ENCODE results near the gene CCDC196. TPM values are rescaled to one million over a fixed set of nuclear protein-coding genes. Genes with fewer than 3 reads are reported as not detected.

The CCDC196 gene
- total RNA-seq, 1 experiment from 2014 or later = not detected

DNA sequence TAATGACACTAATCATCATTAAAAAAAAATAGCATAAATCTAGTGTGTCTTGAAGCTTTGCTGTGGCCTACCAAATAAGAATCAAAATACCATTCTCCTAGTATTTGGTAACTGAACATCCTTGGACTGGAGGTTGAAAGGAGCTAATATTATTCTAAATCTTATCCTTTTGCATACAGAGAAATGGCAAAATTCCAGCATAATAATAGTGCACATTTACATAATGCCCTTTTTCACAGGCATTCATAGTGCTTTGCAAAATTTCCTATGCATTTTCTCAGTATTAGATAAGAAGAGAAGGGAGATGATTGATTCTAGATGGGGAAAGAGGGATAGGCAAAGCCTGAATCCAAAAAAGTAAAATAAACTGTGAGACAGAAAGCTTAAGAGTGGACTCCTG, 13.9 kb upstream of the CCDC196 start:
- no peaks in the 10 kb centered on the region for H4K20me1 ChIP-seq (ENCODE audit: control insufficient read depth, insufficient read depth, insufficient read length)

More for the DNA sequence above, 13.9 kb upstream of the CCDC196 start:
- H2AFZ ChIP-seq (ENCODE audit: low read length) = no peak overlapping the region
- no peak overlapping the region for H2BK12ac ChIP-seq (ENCODE audit: insufficient read length, low read depth, low read length)
- no peak overlapping the region for H3T11ph ChIP-seq (ENCODE audit: low read length)
- Mint-ChIP-seq H3K4me3 (no peak overlapping the region), H3K36me3 (ENCODE audit: insufficient read depth in 1 of 3, low read depth in 3 of 3) (peaks cover 8 to 21% (median 21%) of the 10 kb centered on the region in 3 experiments; a peak in 6 of 7 replicates), H3K27me3 (ENCODE audit: low read depth) (no peaks in the 10 kb centered on the region), H3K9me3 (peaks cover 46 to 53% of the 10 kb centered on the region in 2 experiments), H3K27ac (no peak overlapping the region), H3K4me1 (no peaks in the 10 kb centered on the region)
- peaks cover 6% of the 10 kb centered on the region for H3K9me3 ChIP-seq (ENCODE audit: control insufficient read depth, low read depth, low read length)
- no peak overlapping the region for H3K4me2 ChIP-seq (ENCODE audit: insufficient read depth, insufficient read length, low read length)
- H3K4ac ChIP-seq (ENCODE audit: low read depth, low read length) = no peak overlapping the region
- no peak overlapping the region for H3K9ac ChIP-seq (ENCODE audit: extremely low read depth, insufficient read length, low read length)
- DNase-seq = no peak
- H3K79me2 ChIP-seq (ENCODE audit: insufficient read depth, low read length) = no peaks in the 10 kb centered on the region
- H3K4me1 ChIP-seq (ENCODE audit: insufficient read depth, low read length) = no peaks in the 10 kb centered on the region
- no peak overlapping the region for H2BK5ac ChIP-seq (ENCODE audit: insufficient read length, low read length)
- no peak overlapping the region for H3K14ac ChIP-seq (ENCODE audit: insufficient read depth, low read length)
- H3K56ac ChIP-seq (ENCODE audit: insufficient read length, low read depth, low read length) = no peak overlapping the region
- no peaks in the 10 kb centered on the region for H3K27me3 ChIP-seq (ENCODE audit: insufficient read depth, low read length)
- no peak overlapping the region for H4K91ac ChIP-seq (ENCODE audit: insufficient read length, low read depth, low read length)
- no peak overlapping the region for H3K18ac ChIP-seq (ENCODE audit: insufficient read length, low read depth, low read length)
- H2BK20ac ChIP-seq (ENCODE audit: low read depth, low read length, poor library complexity, severe bottlenecking) = no peak overlapping the region
- H2AK5ac ChIP-seq (ENCODE audit: insufficient read length, low read length) = no peak overlapping the region
- H3K23me2 ChIP-seq (ENCODE audit: insufficient read length, low read depth, low read length, poor library complexity, severe bottlenecking) = no peaks in the 10 kb centered on the region
- no peak overlapping the region for H2BK15ac ChIP-seq (ENCODE audit: low read depth, low read length)
- H4K5ac ChIP-seq (ENCODE audit: insufficient read length, low read depth, low read length) = no peak overlapping the region
- H3K27ac ChIP-seq (ENCODE audit: insufficient read length, low read depth, low read length) = no peak overlapping the region
- no peak overlapping the region for H2BK120ac ChIP-seq (ENCODE audit: low read depth, low read length, poor library complexity, severe bottlenecking)
- H3K79me1 ChIP-seq (ENCODE audit: insufficient read depth, low read depth, low read length, poor library complexity, severe bottlenecking) = no peaks in the 10 kb centered on the region
- no peak overlapping the region for H3K23ac ChIP-seq (ENCODE audit: insufficient read length, low read depth, low read length)
- H4K8ac ChIP-seq (replicated peaks; ENCODE audit: insufficient read length, low read depth, low read length) = no peak overlapping the region
- TF ChIP-seq, protein P1, sequence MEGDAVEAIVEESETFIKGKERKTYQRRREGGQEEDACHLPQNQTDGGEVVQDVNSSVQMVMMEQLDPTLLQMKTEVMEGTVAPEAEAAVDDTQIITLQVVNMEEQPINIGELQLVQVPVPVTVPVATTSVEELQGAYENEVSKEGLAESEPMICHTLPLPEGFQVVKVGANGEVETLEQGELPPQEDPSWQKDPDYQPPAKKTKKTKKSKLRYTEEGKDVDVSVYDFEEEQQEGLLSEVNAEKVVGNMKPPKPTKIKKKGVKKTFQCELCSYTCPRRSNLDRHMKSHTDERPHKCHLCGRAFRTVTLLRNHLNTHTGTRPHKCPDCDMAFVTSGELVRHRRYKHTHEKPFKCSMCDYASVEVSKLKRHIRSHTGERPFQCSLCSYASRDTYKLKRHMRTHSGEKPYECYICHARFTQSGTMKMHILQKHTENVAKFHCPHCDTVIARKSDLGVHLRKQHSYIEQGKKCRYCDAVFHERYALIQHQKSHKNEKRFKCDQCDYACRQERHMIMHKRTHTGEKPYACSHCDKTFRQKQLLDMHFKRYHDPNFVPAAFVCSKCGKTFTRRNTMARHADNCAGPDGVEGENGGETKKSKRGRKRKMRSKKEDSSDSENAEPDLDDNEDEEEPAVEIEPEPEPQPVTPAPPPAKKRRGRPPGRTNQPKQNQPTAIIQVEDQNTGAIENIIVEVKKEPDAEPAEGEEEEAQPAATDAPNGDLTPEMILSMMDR (conservative IDR thresholded peaks at IDR 0.05) = no peak

All from H9 (cell line).